IMR-90 (cell line): ENCODE measurements around the gene ANK2. TPM values are rescaled to one million over a fixed set of nuclear protein-coding genes. Genes with fewer than 3 reads are reported as not detected.

ENCODE experiments used
- ATAC-seq: fragments of 200-7000 bp; cut with Tn5 transposase; 2 replicates; pipeline ENCODE4 v1.9.1; 2020; ENCODE audit warnings: low read depth, mild to moderate bottlenecking, moderate library complexity
- BruUV-seq: library from RNA; stranded (reverse); fragments of 400-500 nt; replicated peaks from 2 replicates; lab custom pipeline; 2021; lab: Mats Ljungman, UMichigan
- CTCF ChIA-PET: fragments of 300-600 bp; formaldehyde crosslinking; extraction: SDS; loops from one replicate; lab custom pipeline; 2021; ENCODE audit warnings: antibody characterized with exemption; lab: Yijun Ruan, JAX
- POLR2A ChIA-PET: fragments of 300-600 bp; sonication (Branson Sonifier 250); formaldehyde crosslinking; loops from one replicate; lab custom pipeline; 2022; ENCODE audit warnings: antibody characterized with exemption; ENCODE audit not compliant: unreplicated experiment; lab: Charles Lee
- DNase-seq: peaks from one replicate; pipeline ENCODE4 v3.0.0; 2013
- H2AFZ ChIP-seq: replicated peaks from 2 replicates; pipeline ENCODE3; 2013; ENCODE audit warnings: low read length, mild to moderate bottlenecking; ENCODE audit not compliant: poor library complexity
- H2AK5ac ChIP-seq: 2 replicates; pipeline ENCODE4 v1.6.1; 2013; ENCODE audit warnings: low read depth, low read length, inconsistent platforms
- H2AK9ac ChIP-seq: replicated peaks from 2 replicates; pipeline ENCODE3; 2013; ENCODE audit warnings: mild to moderate bottlenecking, low read depth, low read length, moderate library complexity; ENCODE audit not compliant: poor library complexity
- H2BK120ac ChIP-seq: 2 replicates; pipeline ENCODE4 v1.6.1; 2013; ENCODE audit warnings: low read depth, low read length, inconsistent platforms
- H2BK15ac ChIP-seq: 3 replicates; pipeline ENCODE4 v1.6.1; 2013; ENCODE audit warnings: low read depth, low read length, inconsistent platforms
- H2BK20ac ChIP-seq: 2 replicates; pipeline ENCODE4 v1.6.1; 2013; ENCODE audit warnings: low read depth, mild to moderate bottlenecking, inconsistent platforms, low read length, moderate library complexity
- H2BK5ac ChIP-seq: 2 replicates; pipeline ENCODE4 v1.6.1; 2013; ENCODE audit warnings: mild to moderate bottlenecking, low read depth, low read length, inconsistent platforms; ENCODE audit not compliant: poor library complexity, severe bottlenecking
- H3K14ac ChIP-seq: replicated peaks from 2 replicates; pipeline ENCODE4 v1.6.1; 2013; ENCODE audit warnings: low read depth, low read length, inconsistent platforms
- H3K18ac ChIP-seq: 2 replicates; pipeline ENCODE4 v1.6.1; 2013; ENCODE audit warnings: low read depth, low read length, control low read depth
- H3K23ac ChIP-seq: 2 replicates; pipeline ENCODE4 v1.6.1; 2013; ENCODE audit warnings: low read depth, low read length, inconsistent platforms
- H3K27ac ChIP-seq: 2 replicates; pipeline ENCODE4 v1.5.1; 2013; ENCODE audit warnings: mild to moderate bottlenecking, control low read depth, low read length; ENCODE audit not compliant: insufficient read depth
- H3K27me3 ChIP-seq: 2 replicates; pipeline ENCODE4 v1.6.1; 2013; ENCODE audit warnings: low read length; ENCODE audit not compliant: control insufficient read depth, insufficient read depth
- H3K36me3 ChIP-seq: 2 replicates; pipeline ENCODE4 v1.6.1; 2013; ENCODE audit warnings: low read length, mixed read lengths; ENCODE audit not compliant: control insufficient read depth, insufficient read depth
- H3K4ac ChIP-seq: 2 replicates; pipeline ENCODE4 v1.6.1; 2013; ENCODE audit warnings: low read depth, low read length, inconsistent platforms
- H3K4me1 ChIP-seq: 2 replicates; pipeline ENCODE4 v1.6.1; 2013; ENCODE audit warnings: low read length, mixed read lengths; ENCODE audit not compliant: control insufficient read depth, insufficient read depth
- H3K4me2 ChIP-seq: 2 replicates; pipeline ENCODE4 v1.6.1; 2013; ENCODE audit warnings: low read depth, mild to moderate bottlenecking, control low read depth, low read length, moderate library complexity
- H3K4me3 ChIP-seq: 2 replicates; pipeline ENCODE4 v1.5.1; 2013; ENCODE audit warnings: low read depth, mild to moderate bottlenecking, control low read depth, low read length, moderate library complexity; ENCODE audit not compliant: insufficient read depth
- H3K56ac ChIP-seq: 2 replicates; pipeline ENCODE4 v1.6.1; 2013; ENCODE audit warnings: low read length, inconsistent platforms; ENCODE audit not compliant: insufficient read depth; ENCODE audit errors: extremely low read depth
- H3K79me1 ChIP-seq, 2 experiments: 2 replicates each; pipeline ENCODE4 v1.6.1; 2013; ENCODE audit warnings: low read length in 2 of 2, inconsistent platforms in 1 of 2, low read depth in 1 of 2
- H3K9ac ChIP-seq: 2 replicates; pipeline ENCODE4 v1.6.1; 2013; ENCODE audit warnings: low read depth, low read length, control low read depth
- H3K9me1 ChIP-seq: 2 replicates; pipeline ENCODE4 v1.6.1; 2013; ENCODE audit warnings: low read length, inconsistent platforms; ENCODE audit not compliant: insufficient read depth
- H3K9me3 ChIP-seq: 2 replicates; pipeline ENCODE4 v1.6.1; 2013; ENCODE audit warnings: low read length; ENCODE audit not compliant: control insufficient read depth, insufficient read depth
- H4K20me1 ChIP-seq: 2 replicates; pipeline ENCODE4 v1.6.1; 2013; ENCODE audit warnings: low read length, inconsistent platforms; ENCODE audit not compliant: insufficient read depth
- H4K5ac ChIP-seq: 2 replicates; pipeline ENCODE4 v1.6.1; 2013; ENCODE audit warnings: mild to moderate bottlenecking, low read depth, low read length, control low read depth
- H4K8ac ChIP-seq, 2 experiments: 2 replicates each; pipeline ENCODE4 v1.6.1; 2013; ENCODE audit warnings: low read depth in 2 of 2, low read length in 2 of 2, control low read depth in 1 of 2, inconsistent platforms in 1 of 2
- H4K91ac ChIP-seq: 2 replicates; pipeline ENCODE4 v1.6.1; 2013; ENCODE audit warnings: low read depth, low read length, inconsistent platforms; ENCODE audit not compliant: insufficient read depth
- CHD1 ChIP-seq: IDR thresholded peaks from 2 replicates; pipeline ENCODE4 v1.6.1; 2012; ENCODE audit warnings: low read depth, low read length, improper control_type of control experiment
- MAFK ChIP-seq: IDR thresholded peaks from 2 replicates; pipeline ENCODE4 v1.6.1; 2012; ENCODE audit warnings: low read depth, low read length, improper control_type of control experiment
- RFX5 ChIP-seq: IDR thresholded peaks from 2 replicates; pipeline ENCODE4 v1.8.0; 2012; ENCODE audit warnings: low read depth, mild to moderate bottlenecking, low read length, moderate library complexity
- WGBS, 2 experiments: methylation state at CpG; one replicate each; pipeline versions ENCODE4 v1.1.5 to v1.1.7; 2013; ENCODE audit warnings: missing lambda C conversion rate in 2 of 2; ENCODE audit not compliant: insufficient read length in 1 of 2; ENCODE audit errors: extremely low coverage in 2 of 2; 5-methylcytosine and 5-hydroxymethylcytosine counted together
- dilution Hi-C: fragments of 300-500 bp; cut with HindIII; formaldehyde crosslinking; loops from one replicate; pipeline ENCODE4 v1.14.3; 2018; ENCODE audit warnings: low sequenced_read_pairs; ENCODE audit not compliant: unreplicated experiment
- in situ Hi-C: fragments of 300-500 bp; cut with MboI; formaldehyde crosslinking; loops from 3 replicates; pipeline ENCODE4 v1.14.3; 2019; ENCODE audit warnings: low sequenced_read_pairs, inconsistent platforms, mixed read lengths
- intact Hi-C: fragments of 100-400 bp; cut with micrococcal nuclease; formaldehyde crosslinking; loops from 2 replicates; pipeline ENCODE4 v1.10.0; 2022
- polyA plus RNA-seq, 3 experiments: library from polyadenylated mRNA; depleted of rRNA; stranded (reverse); fragments of >200 nt; gene quantifications; 2 replicates each; pipeline ENCODE4 v1.2.3, GENCODE V29; 2012; ENCODE audit warnings: low replicate concordance in 1 of 3
- total RNA-seq: library from RNA; depleted of rRNA; stranded (reverse); fragments of >200 nt; gene quantifications from 2 replicates; pipeline ENCODE4 v1.2.3, GENCODE V29; 2012

Gene ANK2
- total and polyA plus RNA-seq, 2 of the 4 experiments (the other 2 are of a cell fraction) = 0.82 to 6.6 TPM

GRCh38 chr4:113016377-113016776 lies 33.1 kb upstream of the ANK2 start:
- CTCF ChIA-PET = no interaction called here
- in situ Hi-C loops (no loop called here), dilution Hi-C loops (no loop called here), intact Hi-C loops (no loop called here)
- Histone ChIP-seq H3K4ac (no peak overlapping the region), H3K9ac (no peak overlapping the region), H3K9me1 (no peaks in the 10 kb centered on the region), H3K18ac (no peak overlapping the region), H2BK20ac (no peak overlapping the region), H3K4me1 (no peaks in the 10 kb centered on the region), H3K4me2 (no peak overlapping the region), H3K56ac (no peak overlapping the region), H4K91ac (no peak overlapping the region), H3K79me1 (no peaks in the 10 kb centered on the region), H3K27ac (no peak overlapping the region), H3K9me3 (no peaks in the 10 kb centered on the region), H2AFZ (no peak overlapping the region), H3K36me3 (no peaks in the 10 kb centered on the region), H3K23ac (no peak overlapping the region), H4K8ac (no peak overlapping the region), H2AK9ac (no peak overlapping the region), H4K5ac (no peak overlapping the region), H2BK120ac (no peak overlapping the region), H3K14ac (no peak overlapping the region), H2BK5ac (no peak overlapping the region), H2BK15ac (no peak overlapping the region), H2AK5ac (no peak overlapping the region), H4K20me1 (no peaks in the 10 kb centered on the region), H3K27me3 (no peaks in the 10 kb centered on the region), H3K4me3 (no peak overlapping the region)
- POLR2A ChIA-PET = no interaction called here
- DNase-seq (no peak), ATAC-seq (no peak)
- no TSS peak for BruUV-seq
- no CpG with 5 or more reads among the region's 1 CpG for WGBS, 2 experiments
- TF ChIP-seq CHD1 = no peak
- no peak for TF ChIP-seq MAFK
- TF ChIP-seq RFX5 = no peak
